ENCODE data around the gene A1CF.
"Not testable (repeated sequence)": the region's sequence is repeated elsewhere in the genome, so short reads cannot be mapped to it uniquely, and the experiment has no call there.

DNA sequence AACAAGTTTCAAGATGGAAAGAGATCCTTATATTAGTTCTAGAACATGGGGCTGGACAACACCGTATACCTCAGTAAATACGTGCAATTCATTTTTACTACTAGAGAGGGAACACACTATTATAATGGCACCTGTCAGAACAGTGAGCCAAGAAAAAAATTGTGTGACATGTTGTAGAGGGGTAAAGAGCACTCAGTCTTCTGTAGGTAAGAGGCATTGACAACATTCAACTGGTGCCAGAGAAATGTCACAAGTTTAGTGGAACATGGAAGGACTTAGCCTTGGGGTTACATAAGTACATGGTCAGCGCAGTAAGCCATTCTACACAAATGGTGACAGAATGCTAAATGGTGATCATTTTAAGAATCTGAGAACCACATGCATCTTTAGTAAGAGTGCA is 113.4 kb downstream of the A1CF start:
- TF ChIP-seq, protein P1, sequence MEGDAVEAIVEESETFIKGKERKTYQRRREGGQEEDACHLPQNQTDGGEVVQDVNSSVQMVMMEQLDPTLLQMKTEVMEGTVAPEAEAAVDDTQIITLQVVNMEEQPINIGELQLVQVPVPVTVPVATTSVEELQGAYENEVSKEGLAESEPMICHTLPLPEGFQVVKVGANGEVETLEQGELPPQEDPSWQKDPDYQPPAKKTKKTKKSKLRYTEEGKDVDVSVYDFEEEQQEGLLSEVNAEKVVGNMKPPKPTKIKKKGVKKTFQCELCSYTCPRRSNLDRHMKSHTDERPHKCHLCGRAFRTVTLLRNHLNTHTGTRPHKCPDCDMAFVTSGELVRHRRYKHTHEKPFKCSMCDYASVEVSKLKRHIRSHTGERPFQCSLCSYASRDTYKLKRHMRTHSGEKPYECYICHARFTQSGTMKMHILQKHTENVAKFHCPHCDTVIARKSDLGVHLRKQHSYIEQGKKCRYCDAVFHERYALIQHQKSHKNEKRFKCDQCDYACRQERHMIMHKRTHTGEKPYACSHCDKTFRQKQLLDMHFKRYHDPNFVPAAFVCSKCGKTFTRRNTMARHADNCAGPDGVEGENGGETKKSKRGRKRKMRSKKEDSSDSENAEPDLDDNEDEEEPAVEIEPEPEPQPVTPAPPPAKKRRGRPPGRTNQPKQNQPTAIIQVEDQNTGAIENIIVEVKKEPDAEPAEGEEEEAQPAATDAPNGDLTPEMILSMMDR (IDR thresholded peaks at IDR 0.05) = not testable (repeated sequence)
- TF ChIP-seq POLR2A (IDR thresholded peaks at IDR 0.05) = not testable (repeated sequence)

Data from sigmoid colon (tissue), 3 donors.